Ascending aorta (tissue), 2 donors: ENCODE results near the gene UNC5A. TPM values are rescaled to one million over a fixed set of nuclear protein-coding genes. Genes with fewer than 3 reads are reported as not detected.

Experiments
- DNase-seq, 2 donors: peaks; one replicate each; pipeline ENCODE4 v3.0.0-alpha.2; 2019; ENCODE audit warnings: low spot score in 2 of 2
- H3K27ac ChIP-seq, 2 donors: fragments of 200-600 bp; sonication (generic); one replicate each; pipeline ENCODE4 v1.5.1; 2016 to 2017; ENCODE audit warnings: mild to moderate bottlenecking in 1 of 2
- H3K27me3 ChIP-seq: fragments of 200-600 bp; sonication (generic); one replicate; pipeline ENCODE4 v1.5.1; 2017
- H3K36me3 ChIP-seq, 2 donors: fragments of 200-600 bp; sonication (generic); one replicate each; pipeline ENCODE4 v1.5.1; 2016
- H3K4me1 ChIP-seq, 2 donors: fragments of 200-600 bp; sonication (generic); one replicate each; pipeline ENCODE4 v1.5.1; 2016 to 2017; ENCODE audit warnings: mild to moderate bottlenecking in 1 of 2
- H3K4me3 ChIP-seq, 2 donors: fragments of 200-600 bp; sonication (generic); one replicate each; pipeline ENCODE4 v1.5.1; 2016 to 2017; ENCODE audit warnings: mild to moderate bottlenecking in 1 of 2
- H3K9me3 ChIP-seq, 2 donors: fragments of 200-600 bp; sonication (generic); one replicate each; pipeline ENCODE4 v1.5.1; 2016
- intact Hi-C: fragments of 100-400 bp; cut with DNase I; formaldehyde crosslinking; loops from one replicate; pipeline ENCODE4 v1.15.1; 2023
- total RNA-seq: library from RNA; depleted of rRNA; stranded (reverse); fragments of >200 nt; gene quantifications from one replicate; pipeline ENCODE4 v1.1.0, GENCODE V29; 2016
- TF ChIP-seq, protein P1 (sequence below), 3 experiments: fragments of 200-600 bp in 2 of 3; fragments of 450-650 bp in 1 of 3; sonication (generic) in 2 of 3; IDR thresholded peaks; one replicate each; pipeline ENCODE4 v1.5.1; 2016 to 2019; ENCODE audit warnings: antibody characterized with exemption in 3 of 3, mild to moderate bottlenecking in 1 of 3, moderate library complexity in 1 of 3

UNC5A gene
- total RNA-seq, 1 donor from 2014 or later = not detected

DNA sequence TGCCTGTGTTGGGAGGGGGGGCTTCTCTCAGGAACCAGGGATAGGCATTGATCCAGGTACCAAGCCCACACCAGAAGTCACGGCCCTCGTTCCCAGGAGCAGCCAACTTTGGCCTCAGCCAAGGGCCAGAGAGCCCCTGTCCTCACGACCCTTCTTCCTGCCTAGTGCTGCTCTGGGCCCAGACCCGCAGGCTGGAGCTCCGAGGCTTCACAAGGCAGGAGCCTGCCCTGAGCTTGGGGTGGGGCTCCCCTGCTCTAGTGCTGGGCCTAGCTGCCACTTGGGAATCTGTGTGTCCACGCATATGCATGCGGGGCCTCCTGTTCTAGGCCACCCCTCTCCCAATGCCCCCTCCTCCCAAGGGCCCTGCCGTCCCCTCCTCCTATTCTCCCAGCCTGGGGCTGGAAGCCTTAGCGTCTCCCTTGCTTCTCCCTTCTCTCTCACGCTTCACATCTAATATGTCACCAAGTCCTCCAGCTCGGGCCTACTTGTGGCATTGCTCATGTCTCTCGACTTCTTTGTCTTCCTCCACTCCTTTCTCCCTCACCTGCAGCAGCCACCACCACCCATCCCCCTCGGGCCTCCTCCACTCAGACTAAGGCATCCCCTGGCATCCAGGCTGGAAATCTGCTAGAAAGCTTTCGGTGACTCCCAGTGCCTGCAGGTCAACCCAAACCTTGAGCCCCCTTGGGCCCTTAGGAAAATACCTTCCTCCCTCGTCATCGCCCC lies 3.4 kb downstream of the UNC5A start:
- H3K9me3 ChIP-seq = no peaks in the 10 kb centered on the region
- no peak overlapping the region for H3K27ac ChIP-seq
- no peaks in the 10 kb centered on the region for H3K4me1 ChIP-seq
- TF ChIP-seq, protein P1, sequence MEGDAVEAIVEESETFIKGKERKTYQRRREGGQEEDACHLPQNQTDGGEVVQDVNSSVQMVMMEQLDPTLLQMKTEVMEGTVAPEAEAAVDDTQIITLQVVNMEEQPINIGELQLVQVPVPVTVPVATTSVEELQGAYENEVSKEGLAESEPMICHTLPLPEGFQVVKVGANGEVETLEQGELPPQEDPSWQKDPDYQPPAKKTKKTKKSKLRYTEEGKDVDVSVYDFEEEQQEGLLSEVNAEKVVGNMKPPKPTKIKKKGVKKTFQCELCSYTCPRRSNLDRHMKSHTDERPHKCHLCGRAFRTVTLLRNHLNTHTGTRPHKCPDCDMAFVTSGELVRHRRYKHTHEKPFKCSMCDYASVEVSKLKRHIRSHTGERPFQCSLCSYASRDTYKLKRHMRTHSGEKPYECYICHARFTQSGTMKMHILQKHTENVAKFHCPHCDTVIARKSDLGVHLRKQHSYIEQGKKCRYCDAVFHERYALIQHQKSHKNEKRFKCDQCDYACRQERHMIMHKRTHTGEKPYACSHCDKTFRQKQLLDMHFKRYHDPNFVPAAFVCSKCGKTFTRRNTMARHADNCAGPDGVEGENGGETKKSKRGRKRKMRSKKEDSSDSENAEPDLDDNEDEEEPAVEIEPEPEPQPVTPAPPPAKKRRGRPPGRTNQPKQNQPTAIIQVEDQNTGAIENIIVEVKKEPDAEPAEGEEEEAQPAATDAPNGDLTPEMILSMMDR (IDR thresholded peaks at IDR 0.05) = no peak
- no peak for DNase-seq
- intact Hi-C loops = no loop called here
- peaks cover 24% of the 10 kb centered on the region for H3K27me3 ChIP-seq
- no peaks in the 10 kb centered on the region for H3K36me3 ChIP-seq
- no peak overlapping the region for H3K4me3 ChIP-seq

- Histone ChIP-seq H3K36me3 (no peaks in the 10 kb centered on the region), H3K4me3 (no peak overlapping the region), H3K4me1 (no peaks in the 10 kb centered on the region), H3K27me3 (peaks cover 24% of the 10 kb centered on the region), H3K27ac (no peak overlapping the region), H3K9me3 (no peaks in the 10 kb centered on the region)
- intact Hi-C loops = no loop called here
- TF ChIP-seq, protein P1 (IDR thresholded peaks at IDR 0.05) = no peak
- no peak for DNase-seq
Observed at GRCh38 chr5:176814313-176814685, 3.9 kb downstream of the UNC5A start.

DNA sequence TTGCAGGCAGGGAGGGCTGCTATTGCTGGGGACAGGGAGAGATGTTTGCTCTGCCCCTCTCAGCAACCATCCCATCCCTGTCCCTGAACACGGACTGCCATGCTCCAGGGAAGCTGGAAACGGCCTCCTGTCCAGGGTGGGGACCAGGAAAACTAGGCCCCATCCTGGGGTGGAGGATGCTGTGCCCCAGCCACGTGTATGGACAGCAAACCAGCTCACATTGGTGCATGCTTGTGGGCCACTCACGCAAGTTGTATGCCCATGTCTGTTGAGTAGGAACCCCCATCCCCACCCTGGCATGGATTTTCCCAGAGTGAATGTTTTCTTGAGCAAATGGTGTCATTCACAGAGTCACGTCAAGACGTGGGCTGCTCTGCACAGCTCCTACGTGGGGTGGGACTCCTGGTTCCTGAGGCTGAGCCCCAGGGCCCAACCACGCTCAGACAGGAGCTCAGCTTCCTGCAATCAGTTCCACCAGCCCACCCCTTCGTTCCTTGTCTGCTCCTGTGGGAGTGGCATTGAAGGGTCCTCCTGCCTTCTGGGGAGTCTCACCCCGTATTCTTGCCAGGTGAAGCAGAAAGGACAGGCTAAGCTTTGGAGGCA lies 4.6 kb downstream of the UNC5A start:
- Histone ChIP-seq H3K27me3 (peaks cover 24% of the 10 kb centered on the region), H3K27ac (no peak overlapping the region), H3K4me1 (no peaks in the 10 kb centered on the region), H3K4me3 (no peak overlapping the region), H3K36me3 (no peaks in the 10 kb centered on the region), H3K9me3 (no peaks in the 10 kb centered on the region)
- TF ChIP-seq, protein P1 (IDR thresholded peaks at IDR 0.05) = no peak
- no peak for DNase-seq
- intact Hi-C loops = no loop called here

- H3K4me3 ChIP-seq = no peak overlapping the region
- intact Hi-C loops = no loop called here
- H3K9me3 ChIP-seq = no peaks in the 10 kb centered on the region
- TF ChIP-seq, protein P1 (IDR thresholded peaks at IDR 0.05) = no peak
- no peaks in the 10 kb centered on the region for H3K36me3 ChIP-seq
- H3K4me1 ChIP-seq = no peaks in the 10 kb centered on the region
- no peak for DNase-seq
- peaks cover 24% of the 10 kb centered on the region for H3K27me3 ChIP-seq
- no peak overlapping the region for H3K27ac ChIP-seq
Observed at GRCh38 chr5:176816043-176816745, 5.8 kb downstream of the UNC5A start.

DNA sequence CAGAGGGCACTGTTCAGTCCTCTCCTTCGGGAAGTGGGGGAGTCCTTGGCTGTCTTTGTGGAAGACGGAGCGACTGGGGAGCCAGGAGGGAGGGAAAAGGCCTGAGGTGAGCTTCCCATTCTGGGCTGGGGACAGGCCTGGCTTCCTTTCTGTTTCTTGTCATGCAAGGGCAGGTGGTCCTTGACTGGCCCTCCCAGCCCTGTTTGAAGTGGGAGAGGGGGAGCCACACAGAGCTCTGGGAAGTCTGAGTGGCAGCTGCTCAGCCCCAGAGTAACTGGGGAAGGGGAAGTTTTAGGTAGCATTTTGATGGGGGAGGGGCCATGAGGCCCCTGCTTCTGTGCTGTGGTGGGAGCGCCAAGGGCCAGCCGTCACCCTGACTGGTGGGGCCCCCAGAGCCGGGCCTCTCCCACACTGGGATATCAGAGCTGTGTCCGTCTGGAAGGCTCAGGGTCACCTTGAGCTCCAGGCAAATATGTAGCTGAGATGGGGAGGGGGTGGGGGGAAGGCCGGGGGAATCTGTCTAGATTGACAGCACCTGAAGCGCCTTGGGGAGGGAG lies 6.5 kb downstream of the UNC5A start:
- Histone ChIP-seq H3K27me3 (peaks cover 19% of the 10 kb centered on the region), H3K4me3 (no peak overlapping the region), H3K36me3 (no peaks in the 10 kb centered on the region), H3K27ac (no peak overlapping the region), H3K9me3 (no peaks in the 10 kb centered on the region), H3K4me1 (no peaks in the 10 kb centered on the region)
- TF ChIP-seq, protein P1 (IDR thresholded peaks at IDR 0.05) = no peak
- intact Hi-C loops = no loop called here
- no peak for DNase-seq
